ENCODE data around the gene COQ8B.

GRCh38 chr19:40721140-40721486, 4.4 kb upstream of the COQ8B start:
- TF ChIP-seq CTCF (IDR thresholded peaks at IDR 0.05) (no peak), POLR2AphosphoS5 (IDR thresholded peaks at IDR 0.05; ENCODE audit: insufficient read depth in 1 of 2, low read depth in 1 of 2) (no peak)
